Effector memory CD4-positive, alpha-beta T cell (primary cell): Measurements from ENCODE around the gene NPAS3.

Experiments used
- DNase-seq, 3 donors: peaks; one replicate each; pipeline ENCODE4 v3.0.0-alpha.2; 2020
- H3K27ac ChIP-seq: 2 replicates; pipeline ENCODE4 v1.7.0; 2013; ENCODE audit warnings: mild to moderate bottlenecking, low read length, moderate library complexity; ENCODE audit not compliant: insufficient read depth, poor library complexity, severe bottlenecking
- H3K27me3 ChIP-seq: replicated peaks from 2 replicates; pipeline ENCODE4 v1.7.0; 2013; ENCODE audit warnings: mild to moderate bottlenecking, low read length; ENCODE audit not compliant: insufficient read depth, control insufficient read depth, poor library complexity, severe bottlenecking
- H3K36me3 ChIP-seq: 2 replicates; pipeline ENCODE4 v1.7.0; 2013; ENCODE audit warnings: mild to moderate bottlenecking, low read length, moderate library complexity; ENCODE audit not compliant: control insufficient read depth, insufficient read depth
- H3K4me1 ChIP-seq: 2 replicates; pipeline ENCODE4 v1.7.0; 2013; ENCODE audit warnings: low read length, mild to moderate bottlenecking; ENCODE audit not compliant: control insufficient read depth, insufficient read depth, poor library complexity, severe bottlenecking
- H3K4me3 ChIP-seq: 2 replicates; pipeline ENCODE4 v1.7.0; 2013; ENCODE audit warnings: low read length, low read depth, mild to moderate bottlenecking; ENCODE audit not compliant: insufficient read depth, poor library complexity, severe bottlenecking
- H3K9me3 ChIP-seq: 2 replicates; pipeline ENCODE4 v1.7.0; 2013; ENCODE audit warnings: mild to moderate bottlenecking, low read length, moderate library complexity; ENCODE audit not compliant: control insufficient read depth

The NPAS3 gene

GRCh38 chr14:33370426-33370825 lies 431.7 kb downstream of the NPAS3 start:
- Histone ChIP-seq H3K4me1 (no peaks in the 10 kb centered on the region), H3K27ac (no peak overlapping the region), H3K36me3 (no peaks in the 10 kb centered on the region), H3K4me3 (no peak overlapping the region), H3K9me3 (no peaks in the 10 kb centered on the region), H3K27me3 (no peaks in the 10 kb centered on the region)
- no peak for DNase-seq

GRCh38 chr14:33375196-33375595 lies 436.5 kb downstream of the NPAS3 start:
- no peak for DNase-seq
- Histone ChIP-seq H3K27me3 (no peaks in the 10 kb centered on the region), H3K36me3 (no peaks in the 10 kb centered on the region), H3K4me3 (no peak overlapping the region), H3K9me3 (no peaks in the 10 kb centered on the region), H3K4me1 (no peaks in the 10 kb centered on the region), H3K27ac (no peak overlapping the region)

DNA sequence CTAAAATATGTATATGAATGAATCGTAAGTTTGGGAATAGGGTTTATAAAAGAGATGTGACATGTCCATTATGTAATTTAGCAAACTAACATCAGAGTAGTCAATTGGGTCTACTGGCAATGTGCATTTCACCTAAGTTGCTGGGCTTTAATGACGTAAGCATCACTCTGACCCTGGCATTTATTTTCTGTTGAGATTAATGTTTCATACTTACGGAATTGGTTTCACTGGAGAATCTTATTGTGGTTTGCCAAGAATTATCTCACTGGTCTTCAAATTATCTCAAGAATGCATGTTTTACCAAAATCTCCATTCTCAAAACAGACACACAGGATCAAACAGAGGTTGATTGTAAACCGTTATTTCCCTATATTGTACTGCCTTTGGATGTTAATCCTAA lies 437.1 kb downstream of the NPAS3 start:
- DNase-seq: no peak
- H3K4me1 ChIP-seq: no peaks in the 10 kb centered on the region
- no peaks in the 10 kb centered on the region for H3K27me3 ChIP-seq
- H3K4me3 ChIP-seq: no peak overlapping the region
- no peaks in the 10 kb centered on the region for H3K9me3 ChIP-seq
- no peak overlapping the region for H3K27ac ChIP-seq
- H3K36me3 ChIP-seq: no peaks in the 10 kb centered on the region

DNA sequence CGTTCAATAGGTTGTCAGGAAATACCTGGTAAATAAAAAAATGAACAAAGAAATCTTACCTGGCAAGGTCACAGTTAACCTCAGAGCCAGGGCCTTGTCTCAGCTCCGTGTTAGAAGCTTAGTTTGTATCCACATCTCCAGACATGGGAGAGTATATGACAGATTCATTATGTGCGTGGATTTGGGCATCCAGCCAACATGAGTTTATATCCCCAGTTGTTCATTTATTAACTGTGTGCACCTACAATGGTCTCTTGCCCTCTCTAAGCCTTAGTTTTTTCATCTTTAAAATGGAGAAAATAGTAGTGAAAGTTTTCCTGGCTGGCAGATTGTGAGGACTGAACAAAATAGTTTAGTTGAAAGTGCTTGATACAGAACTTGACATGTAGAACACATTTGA lies 437.8 kb downstream of the NPAS3 start:
- Histone ChIP-seq H3K27me3 (no peaks in the 10 kb centered on the region), H3K4me3 (no peak overlapping the region), H3K27ac (no peak overlapping the region), H3K4me1 (no peaks in the 10 kb centered on the region), H3K36me3 (no peaks in the 10 kb centered on the region), H3K9me3 (no peaks in the 10 kb centered on the region)
- no peak for DNase-seq

DNA sequence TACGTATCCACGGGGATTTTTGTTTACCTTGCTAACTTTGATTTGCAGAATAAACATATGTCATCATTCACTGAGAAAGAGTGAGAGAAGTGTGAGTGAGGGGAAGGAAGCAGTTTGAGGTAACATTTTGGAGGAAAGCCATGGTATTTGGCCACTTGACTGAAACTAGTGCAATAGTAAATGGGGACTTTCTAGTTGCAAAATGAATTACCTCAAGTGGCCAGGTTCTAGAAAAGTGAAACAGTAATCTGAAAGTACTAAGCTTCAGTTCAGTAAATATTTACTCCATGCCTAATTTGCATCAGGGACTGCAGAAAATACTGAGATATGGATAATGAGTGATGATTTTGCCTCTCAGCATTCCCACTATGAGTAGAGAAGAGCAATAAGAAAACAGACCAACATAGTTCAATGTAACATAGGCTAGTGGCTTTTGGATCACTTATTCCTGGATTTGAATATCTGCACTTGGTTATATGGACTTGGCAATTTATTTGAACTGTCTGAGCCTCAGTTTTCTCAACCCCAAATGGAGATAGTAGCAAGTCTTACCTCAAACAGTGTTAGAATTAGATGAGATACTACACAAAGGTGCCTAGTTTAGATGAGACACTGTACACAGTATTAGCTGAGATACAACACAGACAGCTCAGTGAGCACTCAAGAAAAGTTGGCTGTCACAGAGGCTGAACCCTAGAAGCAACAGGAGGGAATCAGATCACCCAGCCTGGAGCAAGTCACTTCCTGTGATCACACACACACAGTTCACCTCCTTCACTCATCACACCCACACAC lies 439.1 kb downstream of the NPAS3 start:
- Histone ChIP-seq H3K27me3 (no peaks in the 10 kb centered on the region), H3K36me3 (no peaks in the 10 kb centered on the region), H3K9me3 (no peaks in the 10 kb centered on the region), H3K27ac (no peak overlapping the region), H3K4me3 (no peak overlapping the region), H3K4me1 (no peaks in the 10 kb centered on the region)
- DNase-seq: no peak

DNA sequence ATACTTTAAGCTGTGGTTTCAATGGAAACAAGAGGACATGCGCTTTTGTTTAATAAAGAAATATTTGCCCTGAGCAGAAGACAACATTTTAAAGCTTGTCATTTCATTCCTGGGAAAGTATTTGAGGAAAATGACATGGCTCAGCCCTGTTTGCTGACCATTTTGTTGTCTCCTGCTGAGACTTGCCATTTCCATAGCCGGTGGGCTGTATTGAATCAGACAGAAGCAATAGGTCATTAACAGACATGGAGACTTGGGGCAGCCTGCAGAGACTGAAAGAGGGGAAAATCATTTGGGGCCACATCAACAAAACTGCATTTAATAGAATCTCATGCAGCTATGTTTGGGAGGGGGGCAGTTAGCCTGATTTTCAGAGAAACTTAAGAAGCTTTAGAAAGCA lies 443.0 kb downstream of the NPAS3 start:
- H3K36me3 ChIP-seq: no peaks in the 10 kb centered on the region
- no peak for DNase-seq
- no peaks in the 10 kb centered on the region for H3K27me3 ChIP-seq
- no peaks in the 10 kb centered on the region for H3K4me1 ChIP-seq
- H3K4me3 ChIP-seq: no peak overlapping the region
- H3K9me3 ChIP-seq: no peaks in the 10 kb centered on the region
- no peak overlapping the region for H3K27ac ChIP-seq

GRCh38 chr14:33386140-33386539 lies 447.5 kb downstream of the NPAS3 start:
- Histone ChIP-seq H3K9me3 (no peaks in the 10 kb centered on the region), H3K27me3 (no peaks in the 10 kb centered on the region), H3K4me3 (no peak overlapping the region), H3K27ac (no peak overlapping the region), H3K36me3 (no peaks in the 10 kb centered on the region), H3K4me1 (no peaks in the 10 kb centered on the region)
- DNase-seq: no peak

GRCh38 chr14:33386781-33387180 lies 448.1 kb downstream of the NPAS3 start:
- Histone ChIP-seq H3K27me3 (no peaks in the 10 kb centered on the region), H3K4me1 (no peaks in the 10 kb centered on the region), H3K4me3 (no peak overlapping the region), H3K27ac (no peak overlapping the region), H3K9me3 (no peaks in the 10 kb centered on the region), H3K36me3 (no peaks in the 10 kb centered on the region)
- DNase-seq: no peak

DNA sequence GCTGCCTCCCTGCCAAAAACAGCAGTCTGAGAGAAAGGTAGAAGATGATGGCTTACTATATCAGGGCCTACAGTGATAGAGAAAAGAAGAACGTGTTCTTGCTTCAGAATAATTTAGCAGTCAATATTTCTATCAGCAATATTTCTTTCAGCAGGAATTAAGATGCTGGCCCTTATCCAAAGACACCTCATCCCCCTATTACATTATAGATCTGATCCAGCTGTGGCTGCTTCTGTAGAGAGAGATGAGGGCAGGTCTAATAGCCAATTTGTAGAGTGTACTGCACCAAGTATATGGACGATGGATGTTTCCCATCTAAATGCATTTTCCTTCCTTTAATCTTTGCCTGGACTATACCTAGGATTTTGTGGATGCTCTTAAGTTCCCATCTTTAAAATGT lies 451.7 kb downstream of the NPAS3 start:
- Histone ChIP-seq H3K4me3 (no peak overlapping the region), H3K27me3 (no peaks in the 10 kb centered on the region), H3K36me3 (no peaks in the 10 kb centered on the region), H3K27ac (no peak overlapping the region), H3K4me1 (no peaks in the 10 kb centered on the region), H3K9me3 (no peaks in the 10 kb centered on the region)
- DNase-seq: no peak

- H3K9me3 ChIP-seq: no peaks in the 10 kb centered on the region
- H3K36me3 ChIP-seq: no peaks in the 10 kb centered on the region
- DNase-seq: no peak
- H3K4me1 ChIP-seq: no peaks in the 10 kb centered on the region
- no peak overlapping the region for H3K27ac ChIP-seq
- no peaks in the 10 kb centered on the region for H3K27me3 ChIP-seq
- H3K4me3 ChIP-seq: no peak overlapping the region
Observed at GRCh38 chr14:33393231-33393894, 454.7 kb downstream of the NPAS3 start.
